Tibial nerve (tissue), 4 donors: ENCODE measurements around the gene PILRB. TPM values are rescaled to one million over a fixed set of nuclear protein-coding genes. Genes with fewer than 3 reads are reported as not detected.
A peak's percentile ranks its signal among the peaks of the same experiment; 100 is the strongest.
"Not testable (repeated sequence)": the region's sequence is repeated elsewhere in the genome, so short reads cannot be mapped to it uniquely, and the experiment has no call there.

Experiments
- DNase-seq, 2 donors: peaks; one replicate each; pipeline ENCODE4 v3.0.0-alpha.2; 2019; ENCODE audit warnings: low spot score in 2 of 2
- H3K27ac ChIP-seq, 4 donors: fragments of 200-600 bp; sonication (generic) in 3 of 4; one replicate each; pipeline ENCODE4 v1.5.1; 2017 to 2019; ENCODE audit warnings: mild to moderate bottlenecking in 1 of 4
- H3K27me3 ChIP-seq, 2 donors: fragments of 200-600 bp; sonication (generic) in 1 of 2; one replicate each; pipeline versions ENCODE4 v1.5.1 to v1.6.0; 2017 to 2019
- H3K36me3 ChIP-seq, 3 donors: fragments of 200-600 bp; sonication (generic); one replicate each; pipeline ENCODE4 v1.5.1; 2018 to 2019
- H3K4me1 ChIP-seq, 4 donors: fragments of 200-600 bp; sonication (generic) in 3 of 4; one replicate each; pipeline ENCODE4 v1.5.1; 2017 to 2019
- H3K4me3 ChIP-seq, 4 donors: fragments of 200-600 bp; sonication (generic) in 3 of 4; one replicate each; pipeline ENCODE4 v1.5.1; 2017 to 2019; ENCODE audit warnings: mild to moderate bottlenecking in 1 of 4, moderate library complexity in 1 of 4
- H3K9me3 ChIP-seq, 4 donors: fragments of 200-600 bp; sonication (generic) in 3 of 4; one replicate each; pipeline ENCODE4 v1.5.1; 2017 to 2019
- CTCF ChIP-seq, 5 experiments: fragments of 200-600 bp in 3 of 5; fragments of 450-650 bp in 2 of 5; sonication (generic) in 3 of 5; IDR thresholded peaks; one replicate each; pipeline ENCODE4 v1.5.1; 2016 to 2019; ENCODE audit warnings: antibody characterized with exemption in 5 of 5, mild to moderate bottlenecking in 3 of 5, moderate library complexity in 2 of 5
- EP300 ChIP-seq, 2 donors: sonication (generic); formaldehyde crosslinking; IDR thresholded peaks; one replicate each; pipeline ENCODE4 v1.6.1; 2017; ENCODE audit warnings: antibody characterized with exemption in 2 of 2, mild to moderate bottlenecking in 1 of 2
- POLR2A ChIP-seq, 2 donors: fragments of 450-650 bp; IDR thresholded peaks; one replicate each; pipeline ENCODE4 v1.6.1; 2017; ENCODE audit warnings: antibody characterized with exemption in 2 of 2, mild to moderate bottlenecking in 2 of 2, moderate library complexity in 2 of 2
- WGBS, 2 donors: methylation state at CpG; one replicate each; pipeline ENCODE4 v1.1.5; 2018; 5-methylcytosine and 5-hydroxymethylcytosine counted together
- total RNA-seq, 4 donors: library from RNA; depleted of rRNA; stranded (reverse); fragments of >200 nt; gene quantifications; one replicate each; pipeline ENCODE4 v1.1.0, GENCODE V29; 2016

PILRB gene
- total RNA-seq, 4 donors from 2014 or later, result 107 to 152 (median 132) TPM

- TF ChIP-seq EP300 (IDR thresholded peaks at IDR 0.05) (no peak), POLR2A (IDR thresholded peaks at IDR 0.05) (no peak), CTCF (IDR thresholded peaks at IDR 0.05) (no peak)
- Histone ChIP-seq H3K9me3 (no peaks in the 10 kb centered on the region), H3K36me3 (peaks cover 0 to 62% (median under 1%) of the 10 kb centered on the region in 3 donors), H3K27me3 (no peaks in the 10 kb centered on the region), H3K4me3 (no peak overlapping the region), H3K4me1 (peaks cover 0 to 35% (median 3%) of the 10 kb centered on the region in 4 donors), H3K27ac (no peak overlapping the region)
- no peak for DNase-seq
- WGBS, 2 donors, result 70 to 87% methylated on average over 6 of the region's 6 CpGs
These were observed 15.2 kb upstream of the PILRB start for GRCh38 chr7:100342765-100343164.

GRCh38 chr7:100344124-100344559 lies 13.8 kb upstream of the PILRB start:
- not testable (repeated sequence) for H3K27me3 ChIP-seq, H3K4me3 ChIP-seq, DNase-seq, H3K9me3 ChIP-seq
- peaks cover 0 to 61% (median 4%) of the 10 kb centered on the region in 3 donors for H3K36me3 ChIP-seq
- peak in 1 of 5 experiments; percentile 3 for TF ChIP-seq CTCF (IDR thresholded peaks at IDR 0.05)
- 62 to 73% methylated on average over 4 of the region's 4 CpGs for WGBS, 2 donors
- H3K27ac ChIP-seq, result peak overlapping the region in 3 of 4 donors; percentile 17 to 83 (median 79)
- H3K4me1 ChIP-seq, result peaks cover 0 to 42% (median 7%) of the 10 kb centered on the region in 4 donors

- H3K27me3 ChIP-seq, H3K4me3 ChIP-seq, H3K9me3 ChIP-seq, DNase-seq: not testable (repeated sequence)
- peak overlapping the region; percentile 30 to 83 (median 77) for H3K27ac ChIP-seq
- peak in 1 of 5 experiments; percentile 35 for TF ChIP-seq CTCF (IDR thresholded peaks at IDR 0.05)
- 60 to 81% methylated on average over 9 of the region's 13 CpGs for WGBS, 2 donors
- peaks cover 0 to 65% (median 4%) of the 10 kb centered on the region in 3 donors for H3K36me3 ChIP-seq
- peaks cover 0 to 48% (median 7%) of the 10 kb centered on the region in 4 donors for H3K4me1 ChIP-seq
These were observed 13.2 kb upstream of the PILRB start for GRCh38 chr7:100344560-100345287.

GRCh38 chr7:100345288-100345672 lies 12.6 kb upstream of the PILRB start:
- peak; percentile 83 to 92 for DNase-seq
- TF ChIP-seq CTCF (IDR thresholded peaks at IDR 0.05), result peak in 4 of 5 experiments; percentile 17 to 52 (median 50)
- Histone ChIP-seq H3K4me1 (peaks cover 0 to 51% (median 7%) of the 10 kb centered on the region in 4 donors), H3K36me3 (peaks cover 0 to 71% (median 4%) of the 10 kb centered on the region in 3 donors), H3K27ac (peak overlapping the region in 1 of 4 donors; percentile 50)
- H3K27me3 ChIP-seq, H3K4me3 ChIP-seq, H3K9me3 ChIP-seq: not testable (repeated sequence)
- WGBS, 2 donors, result 0 to 3% methylated on average over 2 to 3 of the region's 5 CpGs

- Histone ChIP-seq H3K9me3 (no peaks in the 10 kb centered on the region), H3K4me3 (no peak overlapping the region), H3K4me1 (peaks cover 0 to 51% (median 7%) of the 10 kb centered on the region in 4 donors), H3K36me3 (peaks cover 0 to 74% (median 9%) of the 10 kb centered on the region in 3 donors), H3K27me3 (no peaks in the 10 kb centered on the region), H3K27ac (peak overlapping the region in 2 of 4 donors; percentile 73 to 79)
- DNase-seq, result no peak
- no peak for TF ChIP-seq POLR2A (IDR thresholded peaks at IDR 0.05)
- no peak for TF ChIP-seq EP300 (IDR thresholded peaks at IDR 0.05)
- no peak for TF ChIP-seq CTCF (IDR thresholded peaks at IDR 0.05)
These were observed 11.0 kb upstream of the PILRB start for GRCh38 chr7:100346921-100347320.
